AML-193 (cell line): Measurements from ENCODE around the gene SLC4A3.

ENCODE experiments used
- DNase-seq, 2 experiments: peaks; one replicate each; lab custom pipeline; 2025; lab: John Stamatoyannopoulos, UW

The SLC4A3 gene

GRCh38 chr2:219627103-219628100, at the start of gene SLC4A3:
SLC4A3 (plus strand) TSS chr2:219627630; CDS start chr2:219627993, 363 bp downstream.
- no peak for DNase-seq

- DNase-seq = peak; percentile 55 to 60
These were observed 48.4 kb upstream of the SLC4A3 start for GRCh38 chr2:219578811-219579613.

- no peak for DNase-seq
These were observed 46.1 kb upstream of the SLC4A3 start for GRCh38 chr2:219581346-219581745.

- DNase-seq = no peak
These were observed 36.3 kb upstream of the SLC4A3 start for GRCh38 chr2:219591091-219591490.

- DNase-seq = no peak
These were observed 34.7 kb upstream of the SLC4A3 start for GRCh38 chr2:219592736-219593135.

- DNase-seq = no peak
These were observed 34.3 kb upstream of the SLC4A3 start for GRCh38 chr2:219593154-219593553.

GRCh38 chr2:219595256-219595655, 32.2 kb upstream of the SLC4A3 start:
- no peak for DNase-seq

GRCh38 chr2:219596954-219597551, 30.4 kb upstream of the SLC4A3 start:
- DNase-seq = peak; percentile 35 to 39

GRCh38 chr2:219597552-219598307, 29.7 kb upstream of the SLC4A3 start, which contains the start of gene STK11IP:
STK11IP (plus strand) TSS chr2:219597857; CDS start chr2:219598120, 263 bp downstream.
- DNase-seq = peak; percentile 89 to 94

GRCh38 chr2:219598308-219599078, 28.9 kb upstream of the SLC4A3 start:
- DNase-seq = no peak

GRCh38 chr2:219603771-219604170, 23.7 kb upstream of the SLC4A3 start:
- DNase-seq = peak; percentile 72 to 79

- DNase-seq = no peak
These were observed 21.8 kb upstream of the SLC4A3 start for GRCh38 chr2:219605607-219605954.

GRCh38 chr2:219607931-219608330, 19.5 kb upstream of the SLC4A3 start:
- no peak for DNase-seq

GRCh38 chr2:219608399-219608964, 18.9 kb upstream of the SLC4A3 start:
- no peak for DNase-seq

- DNase-seq = no peak
These were observed 18.2 kb upstream of the SLC4A3 start for GRCh38 chr2:219609149-219609750.

- DNase-seq = no peak
These were observed 16.1 kb upstream of the SLC4A3 start for GRCh38 chr2:219611306-219611705.

GRCh38 chr2:219611866-219612576, 15.4 kb upstream of the SLC4A3 start:
- DNase-seq = no peak

GRCh38 chr2:219612577-219613286, 14.7 kb upstream of the SLC4A3 start:
- DNase-seq = no peak
